ENCODE data around the gene ERBB4.

GRCh38 chr2:211877061-211877460 is 661.5 kb downstream of the ERBB4 start:
- TF ChIP-seq CTCF (IDR thresholded peaks at IDR 0.05), result no peak
- no peak for TF ChIP-seq POLR2A (IDR thresholded peaks at IDR 0.05)
- no peak for TF ChIP-seq EP300 (IDR thresholded peaks at IDR 0.05)

Measured in ovary (tissue), 3 donors.